Calu3 (cell line): ENCODE data around the gene SMCO2. TPM values are rescaled to one million over a fixed set of nuclear protein-coding genes. Genes with fewer than 3 reads are reported as not detected.
"Not testable (repeated sequence)": the region's sequence is repeated elsewhere in the genome, so short reads cannot be mapped to it uniquely, and the experiment has no call there.

Experiments
- BruUV-seq: library from RNA; stranded (reverse); fragments of 400-500 nt; replicated peaks from 2 replicates; lab custom pipeline; 2021; lab: Mats Ljungman, UMichigan
- CTCF ChIA-PET: fragments of 300-600 bp; sonication (Branson Sonifier 250); formaldehyde crosslinking; loops from one replicate; lab custom pipeline; 2022; ENCODE audit warnings: antibody characterized with exemption; lab: Charles Lee
- DNase-seq: peaks from one replicate; pipeline ENCODE4 v3.0.0; 2022
- H3K27ac Mint-ChIP-seq: one replicate; pipeline ENCODE4 v1.8.0; 2022; ENCODE audit warnings: mixed read lengths; ENCODE audit not compliant: unreplicated experiment
- H3K27me3 Mint-ChIP-seq: one replicate; pipeline ENCODE4 v1.8.0; 2022; ENCODE audit warnings: mixed read lengths; ENCODE audit not compliant: unreplicated experiment
- H3K36me3 Mint-ChIP-seq: one replicate; pipeline ENCODE4 v1.8.0; 2022; ENCODE audit warnings: mild to moderate bottlenecking, moderate library complexity, mixed read lengths; ENCODE audit not compliant: insufficient read depth, unreplicated experiment
- H3K4me1 Mint-ChIP-seq: one replicate; pipeline ENCODE4 v1.8.0; 2022; ENCODE audit warnings: mild to moderate bottlenecking, low read depth, mixed read lengths; ENCODE audit not compliant: unreplicated experiment
- H3K4me3 Mint-ChIP-seq: one replicate; pipeline ENCODE4 v1.8.0; 2022; ENCODE audit warnings: mild to moderate bottlenecking, low read depth, moderate library complexity, mixed read lengths; ENCODE audit not compliant: unreplicated experiment
- H3K9me3 Mint-ChIP-seq: one replicate; pipeline ENCODE4 v1.8.0; 2022; ENCODE audit warnings: low read depth, mixed read lengths; ENCODE audit not compliant: unreplicated experiment
- intact Hi-C: fragments of 100-400 bp; cut with micrococcal nuclease; formaldehyde crosslinking; loops from one replicate; pipeline ENCODE4 v1.10.0; 2022; ENCODE audit not compliant: unreplicated experiment
- total RNA-seq: library from RNA; stranded (reverse); gene quantifications from 2 replicates; pipeline ENCODE4 v1.2.3, GENCODE V29; 2022
- TF ChIP-seq, protein P1 (sequence below): fragments of 200-600 bp; IDR thresholded peaks from one replicate; pipeline ENCODE4 v1.8.0; 2022; ENCODE audit warnings: antibody characterized with exemption; ENCODE audit not compliant: unreplicated experiment

Gene SMCO2
- total RNA-seq, 1 experiment from 2014 or later = 1.6 TPM

DNA sequence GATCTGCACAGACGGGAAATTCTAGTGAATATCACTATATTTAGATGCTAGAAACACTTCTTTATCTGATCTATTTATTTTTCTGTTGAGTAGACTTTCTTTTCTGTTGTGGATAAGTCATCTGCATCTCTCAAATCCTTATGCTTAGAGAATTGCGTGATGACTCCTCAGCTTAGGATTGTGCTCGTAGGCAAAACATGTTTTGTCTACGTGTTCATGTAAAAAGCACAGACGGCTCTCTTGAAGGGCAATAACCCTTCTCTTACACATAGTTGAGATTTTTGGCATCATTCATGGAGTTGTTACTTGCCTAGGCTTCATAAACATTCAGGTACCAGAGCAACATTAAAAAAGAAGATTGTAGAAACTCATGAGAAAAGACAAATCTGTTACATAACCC lies 96.1 kb downstream of the SMCO2 start:
- BruUV-seq = no TSS peak

DNA sequence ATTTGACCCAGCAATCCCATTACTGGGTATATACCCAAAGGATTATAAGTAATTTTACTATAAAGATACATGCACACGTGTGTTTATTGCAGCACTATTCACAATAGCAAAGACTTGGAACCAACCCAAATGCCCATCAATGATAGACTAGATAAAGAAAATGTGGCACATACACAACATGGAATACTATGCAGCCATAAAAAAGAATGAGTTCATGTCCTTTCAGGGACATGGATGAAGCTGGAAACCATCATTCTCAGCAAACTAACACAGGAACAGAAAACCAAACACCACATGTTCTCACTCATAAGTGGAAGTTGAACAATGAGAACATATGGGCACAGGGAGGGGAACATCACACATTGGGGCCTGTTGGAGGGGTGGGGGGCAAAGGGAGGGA lies 98.3 kb downstream of the SMCO2 start:
- H3K4me1 Mint-ChIP-seq = peaks cover 32% of the 10 kb centered on the region
- H3K27me3 Mint-ChIP-seq, H3K36me3 Mint-ChIP-seq, intact Hi-C loops, H3K4me3 Mint-ChIP-seq, BruUV-seq, CTCF ChIA-PET, H3K9me3 Mint-ChIP-seq, H3K27ac Mint-ChIP-seq, DNase-seq: not testable (repeated sequence)

More for the DNA sequence above, 96.1 kb downstream of the SMCO2 start:
- TF ChIP-seq, protein P1, sequence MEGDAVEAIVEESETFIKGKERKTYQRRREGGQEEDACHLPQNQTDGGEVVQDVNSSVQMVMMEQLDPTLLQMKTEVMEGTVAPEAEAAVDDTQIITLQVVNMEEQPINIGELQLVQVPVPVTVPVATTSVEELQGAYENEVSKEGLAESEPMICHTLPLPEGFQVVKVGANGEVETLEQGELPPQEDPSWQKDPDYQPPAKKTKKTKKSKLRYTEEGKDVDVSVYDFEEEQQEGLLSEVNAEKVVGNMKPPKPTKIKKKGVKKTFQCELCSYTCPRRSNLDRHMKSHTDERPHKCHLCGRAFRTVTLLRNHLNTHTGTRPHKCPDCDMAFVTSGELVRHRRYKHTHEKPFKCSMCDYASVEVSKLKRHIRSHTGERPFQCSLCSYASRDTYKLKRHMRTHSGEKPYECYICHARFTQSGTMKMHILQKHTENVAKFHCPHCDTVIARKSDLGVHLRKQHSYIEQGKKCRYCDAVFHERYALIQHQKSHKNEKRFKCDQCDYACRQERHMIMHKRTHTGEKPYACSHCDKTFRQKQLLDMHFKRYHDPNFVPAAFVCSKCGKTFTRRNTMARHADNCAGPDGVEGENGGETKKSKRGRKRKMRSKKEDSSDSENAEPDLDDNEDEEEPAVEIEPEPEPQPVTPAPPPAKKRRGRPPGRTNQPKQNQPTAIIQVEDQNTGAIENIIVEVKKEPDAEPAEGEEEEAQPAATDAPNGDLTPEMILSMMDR = no peak
- DNase-seq = no peak
- Mint-ChIP-seq H3K4me3 (no peak overlapping the region), H3K36me3 (no peaks in the 10 kb centered on the region), H3K27ac (no peak overlapping the region), H3K27me3 (no peaks in the 10 kb centered on the region), H3K9me3 (no peaks in the 10 kb centered on the region), H3K4me1 (peaks cover 10% of the 10 kb centered on the region)
- intact Hi-C loops = no loop called here
- CTCF ChIA-PET = no interaction called here

DNA sequence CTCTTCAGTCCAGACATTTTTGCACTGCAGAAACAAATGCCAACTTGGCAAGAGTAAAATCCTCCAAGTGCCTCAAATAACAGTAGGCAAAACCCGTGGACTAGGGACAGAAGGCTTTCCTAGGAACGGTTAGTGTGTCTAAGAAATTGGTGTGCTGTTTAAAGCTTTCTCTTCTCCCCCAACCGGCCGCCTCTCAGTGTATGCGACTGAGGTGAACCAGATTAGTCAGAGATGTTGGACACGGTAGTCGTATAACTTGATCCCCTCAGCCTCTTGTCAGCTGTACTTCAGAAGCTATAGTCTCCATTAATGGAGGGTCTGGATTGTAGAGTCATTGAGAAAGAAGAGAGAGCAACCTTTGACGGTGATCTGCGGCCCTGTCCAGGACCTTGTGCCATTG lies 99.1 kb downstream of the SMCO2 start:
- Mint-ChIP-seq H3K27me3 (no peaks in the 10 kb centered on the region), H3K4me1 (peaks cover 40% of the 10 kb centered on the region), H3K4me3 (no peak overlapping the region), H3K36me3 (peaks cover 15% of the 10 kb centered on the region), H3K27ac (peak overlapping the region; percentile 45), H3K9me3 (no peaks in the 10 kb centered on the region)
- BruUV-seq = no TSS peak
- no peak for DNase-seq
- TF ChIP-seq, protein P1 = no peak
- intact Hi-C loops = no loop called here
- CTCF ChIA-PET = no interaction called here

DNA sequence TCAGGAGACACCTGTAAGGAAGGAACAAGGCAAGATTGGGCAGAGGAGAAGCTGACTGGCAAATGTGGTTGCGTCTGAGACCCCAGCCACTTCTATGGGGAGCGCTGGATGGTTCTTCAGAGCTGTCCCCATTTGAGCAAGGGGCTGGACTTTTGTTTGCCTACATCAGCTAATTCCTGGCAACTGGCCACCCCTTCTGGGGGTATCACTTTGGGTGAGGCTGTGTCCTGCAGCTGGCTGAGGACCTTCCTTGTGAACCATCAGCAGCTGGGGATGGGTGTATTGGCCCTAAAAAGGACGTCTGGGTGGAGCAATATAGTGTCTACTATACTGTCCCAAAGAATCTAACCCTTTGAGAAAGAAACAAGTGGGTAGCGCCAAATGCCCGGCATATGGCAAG lies 101.1 kb downstream of the SMCO2 start:
- Mint-ChIP-seq H3K36me3 (peaks cover 15% of the 10 kb centered on the region), H3K9me3 (no peaks in the 10 kb centered on the region), H3K27ac (no peak overlapping the region), H3K27me3 (no peaks in the 10 kb centered on the region), H3K4me3 (no peak overlapping the region), H3K4me1 (peaks cover 47% of the 10 kb centered on the region)
- BruUV-seq = no TSS peak
- intact Hi-C loops = no loop called here
- CTCF ChIA-PET = no interaction called here
- TF ChIP-seq, protein P1 = no peak
- no peak for DNase-seq

DNA sequence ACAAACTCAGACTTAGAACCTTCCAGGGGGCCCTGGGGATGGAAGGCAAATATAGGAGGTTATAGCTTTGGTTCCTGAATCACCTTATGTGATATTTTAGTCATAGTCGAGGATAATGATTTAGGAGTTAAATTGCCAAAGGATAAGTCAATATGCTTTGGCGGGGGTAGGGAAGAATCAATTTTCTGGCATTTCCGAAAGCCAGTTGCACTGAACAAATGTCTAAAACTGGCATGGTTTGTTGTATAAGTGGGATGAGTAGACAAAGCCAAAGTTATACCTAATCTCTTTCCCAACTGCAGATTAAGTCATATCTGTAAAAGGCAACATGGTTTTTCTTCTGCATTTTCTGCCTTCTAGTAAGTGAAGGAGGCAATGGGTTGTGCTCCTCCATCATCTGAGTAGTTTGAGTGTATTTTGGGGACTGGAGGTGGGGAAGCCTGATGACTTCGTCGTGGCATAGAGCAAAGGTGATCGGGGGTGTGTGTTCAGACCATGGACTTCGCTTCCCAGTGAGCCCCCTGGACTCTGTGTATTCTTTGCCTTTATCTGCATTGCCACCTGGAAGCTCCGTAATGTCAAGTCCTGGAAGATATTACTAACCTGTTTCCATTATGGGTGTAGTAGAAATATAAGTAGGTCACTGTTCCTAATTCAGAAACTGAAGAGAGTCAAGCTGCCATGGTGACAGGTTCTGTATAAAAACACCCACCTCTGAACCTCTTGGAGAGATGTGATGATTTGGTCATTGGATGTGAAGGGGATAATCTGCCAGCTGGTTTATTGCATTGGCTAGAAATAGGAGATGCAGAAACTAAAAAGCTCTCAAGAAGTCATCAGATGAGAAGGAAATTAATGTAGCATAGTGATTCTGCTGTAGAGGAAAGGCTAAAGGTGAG lies 102.0 kb downstream of the SMCO2 start:
- TF ChIP-seq, protein P1 = no peak
- DNase-seq = no peak
- no TSS peak for BruUV-seq
- H3K4me1 Mint-ChIP-seq = peaks cover 56% of the 10 kb centered on the region
- H3K36me3 Mint-ChIP-seq = peaks cover 15% of the 10 kb centered on the region
- H3K27ac Mint-ChIP-seq = peak overlapping the region; percentile 43
- H3K27me3 Mint-ChIP-seq = no peaks in the 10 kb centered on the region
- intact Hi-C loops = loop anchor here (1.0 kb wide), 1 partner anchor 23 kb away; no protein-coding TSS in a partner anchor
- CTCF ChIA-PET = no interaction called here
- H3K9me3 Mint-ChIP-seq = no peaks in the 10 kb centered on the region
- peak overlapping the region; percentile 22 for H3K4me3 Mint-ChIP-seq
